HEK293 (cell line): ENCODE results near the gene TET1.

ENCODE experiments used
- CTCF ChIA-PET: fragments of 350-600 bp; formaldehyde crosslinking; extraction: SDS; loops from one replicate; lab custom pipeline; 2021; ENCODE audit warnings: antibody characterized with exemption; lab: Yijun Ruan, JAX
- POLR2A ChIA-PET: fragments of 300-600 bp; formaldehyde crosslinking; extraction: SDS; loops from one replicate; lab custom pipeline; 2020; ENCODE audit warnings: antibody characterized with exemption, inconsistent platforms; lab: Yijun Ruan, JAX
- H3K27ac ChIP-seq: fragments of 200-500 bp; sonication (Bioruptor generic); 2 replicates; pipeline ENCODE4 v1.5.1; 2014; ENCODE audit warnings: low read depth, low read length, control low read depth, inconsistent platforms; ENCODE audit errors: extremely low read depth
- H3K36me3 ChIP-seq, 2 experiments: fragments of 200-500 bp in 1 of 2; sonication (Bioruptor generic) in 1 of 2; 1 replicate in 1 of 2; 2 replicates in 1 of 2; pipeline ENCODE4 v1.5.1; 2014 to 2017; ENCODE audit warnings: inconsistent platforms in 2 of 2, low read length in 2 of 2; ENCODE audit not compliant: control insufficient read depth in 2 of 2, insufficient read depth in 1 of 2
- H3K4me1 ChIP-seq: fragments of 200-500 bp; sonication (Bioruptor generic); 2 replicates; pipeline ENCODE4 v1.5.1; 2014; ENCODE audit warnings: mild to moderate bottlenecking, low read length, inconsistent platforms; ENCODE audit not compliant: control insufficient read depth, insufficient read depth
- H3K4me3 ChIP-seq: 2 replicates; pipeline ENCODE4 v1.5.1; 2011; ENCODE audit warnings: low read depth, mild to moderate bottlenecking, control low read depth, low read length, moderate library complexity
- H3K9me3 ChIP-seq: fragments of 200-500 bp; sonication (Bioruptor generic); 2 replicates; pipeline ENCODE4 v1.5.1; 2014; ENCODE audit warnings: low read depth, low read length, inconsistent platforms; ENCODE audit not compliant: control insufficient read depth, insufficient read depth
- EGR2 ChIP-seq: fragments of 450-650 bp; formaldehyde crosslinking; IDR thresholded peaks from 2 replicates; pipeline ENCODE4 v1.5.1; 2016; ENCODE audit warnings: low read depth, missing biosample characterization, missing genetic modification characterization
- FEZF1 ChIP-seq: fragments of 450-650 bp; formaldehyde crosslinking; IDR thresholded peaks from 2 replicates; pipeline ENCODE4 v1.5.1; 2016; ENCODE audit warnings: missing biosample characterization, missing genetic modification characterization
- GLI4 ChIP-seq: fragments of 450-650 bp; formaldehyde crosslinking; IDR thresholded peaks from 2 replicates; pipeline ENCODE4 v1.5.1; 2016; ENCODE audit warnings: missing biosample characterization, missing genetic modification characterization
- OSR2 ChIP-seq: fragments of 450-650 bp; formaldehyde crosslinking; IDR thresholded peaks from 2 replicates; pipeline ENCODE4 v1.5.1; 2016; ENCODE audit warnings: missing biosample characterization, missing genetic modification characterization
- SETDB1 ChIP-seq: IDR thresholded peaks from one replicate; pipeline ENCODE4 v1.6.1; 2017; ENCODE audit warnings: mild to moderate bottlenecking, low read length, moderate library complexity, mixed read lengths; ENCODE audit not compliant: insufficient read length
- SP7 ChIP-seq: fragments of 450-650 bp; formaldehyde crosslinking; IDR thresholded peaks from 2 replicates; pipeline ENCODE4 v1.5.1; 2016; ENCODE audit warnings: missing biosample characterization, missing genetic modification characterization
- YY1 ChIP-seq: fragments of 450-650 bp; formaldehyde crosslinking; IDR thresholded peaks from 2 replicates; pipeline ENCODE4 v1.5.1; 2018; ENCODE audit warnings: missing biosample characterization, missing genetic modification characterization
- ZBTB17 ChIP-seq: fragments of 450-650 bp; formaldehyde crosslinking; IDR thresholded peaks from 2 replicates; pipeline ENCODE4 v1.5.1; 2016; ENCODE audit warnings: missing biosample characterization, missing genetic modification characterization
- ZNF133 ChIP-seq: fragments of 450-650 bp; formaldehyde crosslinking; IDR thresholded peaks from 2 replicates; pipeline ENCODE4 v1.5.1; 2016; ENCODE audit warnings: missing biosample characterization, missing genetic modification characterization
- ZNF138 ChIP-seq: fragments of 450-650 bp; formaldehyde crosslinking; IDR thresholded peaks from 2 replicates; pipeline ENCODE4 v1.5.1; 2016; ENCODE audit warnings: missing biosample characterization, missing genetic modification characterization, borderline replicate concordance
- ZNF184 ChIP-seq: fragments of 450-650 bp; IDR thresholded peaks from 2 replicates; pipeline ENCODE4 v1.5.1; 2018; ENCODE audit warnings: missing biosample characterization, mild to moderate bottlenecking, missing genetic modification characterization
- ZNF221 ChIP-seq: fragments of 450-650 bp; formaldehyde crosslinking; IDR thresholded peaks from 2 replicates; pipeline ENCODE4 v1.5.1; 2017; ENCODE audit warnings: missing biosample characterization, missing genetic modification characterization, borderline replicate concordance
- ZNF302 ChIP-seq: fragments of 450-650 bp; formaldehyde crosslinking; IDR thresholded peaks from 2 replicates; pipeline ENCODE4 v1.5.1; 2016; ENCODE audit warnings: missing biosample characterization, missing genetic modification characterization, low read depth
- ZNF394 ChIP-seq: fragments of 450-650 bp; formaldehyde crosslinking; IDR thresholded peaks from 2 replicates; pipeline ENCODE4 v1.5.1; 2016; ENCODE audit warnings: missing biosample characterization, missing genetic modification characterization, mild to moderate bottlenecking, moderate library complexity, borderline replicate concordance
- ZNF558 ChIP-seq: fragments of 450-650 bp; formaldehyde crosslinking; IDR thresholded peaks from 2 replicates; pipeline ENCODE4 v1.5.1; 2016; ENCODE audit warnings: missing biosample characterization, missing genetic modification characterization
- ZNF560 ChIP-seq: fragments of 450-650 bp; formaldehyde crosslinking; IDR thresholded peaks from 2 replicates; pipeline ENCODE4 v1.5.1; 2017; ENCODE audit warnings: missing biosample characterization, missing genetic modification characterization, borderline replicate concordance
- ZNF610 ChIP-seq: fragments of 450-650 bp; formaldehyde crosslinking; IDR thresholded peaks from 2 replicates; pipeline ENCODE4 v1.5.1; 2016; ENCODE audit warnings: missing biosample characterization, missing genetic modification characterization, borderline replicate concordance
- ZNF624 ChIP-seq: fragments of 450-650 bp; formaldehyde crosslinking; IDR thresholded peaks from 2 replicates; pipeline ENCODE4 v1.5.1; 2017; ENCODE audit warnings: missing biosample characterization, missing genetic modification characterization
- ZNF654 ChIP-seq: fragments of 450-650 bp; formaldehyde crosslinking; IDR thresholded peaks from 2 replicates; pipeline ENCODE4 v1.5.1; 2016; ENCODE audit warnings: low read depth, missing biosample characterization, missing genetic modification characterization
- ZNF792 ChIP-seq: fragments of 450-650 bp; formaldehyde crosslinking; IDR thresholded peaks from 2 replicates; pipeline ENCODE4 v1.5.1; 2016; ENCODE audit warnings: missing biosample characterization, missing genetic modification characterization
- ZNF837 ChIP-seq: fragments of 450-650 bp; formaldehyde crosslinking; IDR thresholded peaks from 2 replicates; pipeline ENCODE4 v1.5.1; 2016; ENCODE audit warnings: missing biosample characterization, missing genetic modification characterization
- ZXDB ChIP-seq: fragments of 450-650 bp; formaldehyde crosslinking; IDR thresholded peaks from 2 replicates; pipeline ENCODE4 v1.5.1; 2016; ENCODE audit warnings: missing biosample characterization, missing genetic modification characterization
- TF ChIP-seq, protein P1 (sequence below): fragments of 450-650 bp; formaldehyde crosslinking; IDR thresholded peaks from 2 replicates; pipeline ENCODE4 v1.5.1; 2016; ENCODE audit warnings: missing biosample characterization, missing genetic modification characterization, borderline replicate concordance
- TF ChIP-seq, protein P2 (sequence below): fragments of 450-650 bp; formaldehyde crosslinking; IDR thresholded peaks from 2 replicates; pipeline ENCODE4 v1.5.1; 2016; ENCODE audit warnings: missing biosample characterization, missing genetic modification characterization
- TF ChIP-seq, protein P3 (sequence below): fragments of 450-650 bp; formaldehyde crosslinking; IDR thresholded peaks from 2 replicates; pipeline ENCODE4 v1.5.1; 2016; ENCODE audit warnings: missing biosample characterization, missing genetic modification characterization, low read depth
- TF ChIP-seq, protein P4 (sequence below): fragments of 450-650 bp; formaldehyde crosslinking; IDR thresholded peaks from 2 replicates; pipeline ENCODE4 v1.5.1; 2016; ENCODE audit warnings: missing biosample characterization, missing genetic modification characterization, borderline replicate concordance

TET1 gene

DNA sequence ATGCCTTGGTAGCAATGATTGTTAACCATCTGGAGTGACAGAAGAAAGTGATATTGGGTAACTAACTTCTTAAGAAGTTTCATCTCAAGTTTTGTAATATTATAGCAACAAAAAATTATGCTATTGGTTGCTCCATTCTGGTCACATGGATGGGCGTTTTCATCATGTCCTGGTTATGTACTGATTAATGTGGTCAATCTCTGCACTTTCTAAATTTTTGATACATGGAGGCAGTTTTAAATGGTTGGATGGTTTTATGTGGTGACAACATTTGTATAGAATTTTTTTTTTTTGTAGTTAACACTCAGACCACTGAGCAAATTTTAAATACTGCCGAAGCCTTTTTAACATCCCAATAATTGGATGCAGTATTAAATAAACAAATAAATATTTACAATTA is 105.7 kb downstream of the TET1 start (continued):
- TF ChIP-seq, protein P1, sequence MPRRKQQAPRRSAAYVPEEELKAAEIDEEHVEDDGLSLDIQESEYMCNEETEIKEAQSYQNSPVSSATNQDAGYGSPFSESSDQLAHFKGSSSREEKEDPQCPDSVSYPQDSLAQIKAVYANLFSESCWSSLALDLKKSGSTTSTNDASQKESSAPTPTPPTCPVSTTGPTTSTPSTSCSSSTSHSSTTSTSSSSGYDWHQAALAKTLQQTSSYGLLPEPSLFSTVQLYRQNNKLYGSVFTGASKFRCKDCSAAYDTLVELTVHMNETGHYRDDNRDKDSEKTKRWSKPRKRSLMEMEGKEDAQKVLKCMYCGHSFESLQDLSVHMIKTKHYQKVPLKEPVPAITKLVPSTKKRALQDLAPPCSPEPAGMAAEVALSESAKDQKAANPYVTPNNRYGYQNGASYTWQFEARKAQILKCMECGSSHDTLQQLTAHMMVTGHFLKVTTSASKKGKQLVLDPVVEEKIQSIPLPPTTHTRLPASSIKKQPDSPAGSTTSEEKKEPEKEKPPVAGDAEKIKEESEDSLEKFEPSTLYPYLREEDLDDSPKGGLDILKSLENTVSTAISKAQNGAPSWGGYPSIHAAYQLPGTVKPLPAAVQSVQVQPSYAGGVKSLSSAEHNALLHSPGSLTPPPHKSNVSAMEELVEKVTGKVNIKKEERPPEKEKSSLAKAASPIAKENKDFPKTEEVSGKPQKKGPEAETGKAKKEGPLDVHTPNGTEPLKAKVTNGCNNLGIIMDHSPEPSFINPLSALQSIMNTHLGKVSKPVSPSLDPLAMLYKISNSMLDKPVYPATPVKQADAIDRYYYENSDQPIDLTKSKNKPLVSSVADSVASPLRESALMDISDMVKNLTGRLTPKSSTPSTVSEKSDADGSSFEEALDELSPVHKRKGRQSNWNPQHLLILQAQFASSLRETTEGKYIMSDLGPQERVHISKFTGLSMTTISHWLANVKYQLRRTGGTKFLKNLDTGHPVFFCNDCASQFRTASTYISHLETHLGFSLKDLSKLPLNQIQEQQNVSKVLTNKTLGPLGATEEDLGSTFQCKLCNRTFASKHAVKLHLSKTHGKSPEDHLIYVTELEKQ (tag by site-specific recombination) = no peak
- TF ChIP-seq, protein P2, sequence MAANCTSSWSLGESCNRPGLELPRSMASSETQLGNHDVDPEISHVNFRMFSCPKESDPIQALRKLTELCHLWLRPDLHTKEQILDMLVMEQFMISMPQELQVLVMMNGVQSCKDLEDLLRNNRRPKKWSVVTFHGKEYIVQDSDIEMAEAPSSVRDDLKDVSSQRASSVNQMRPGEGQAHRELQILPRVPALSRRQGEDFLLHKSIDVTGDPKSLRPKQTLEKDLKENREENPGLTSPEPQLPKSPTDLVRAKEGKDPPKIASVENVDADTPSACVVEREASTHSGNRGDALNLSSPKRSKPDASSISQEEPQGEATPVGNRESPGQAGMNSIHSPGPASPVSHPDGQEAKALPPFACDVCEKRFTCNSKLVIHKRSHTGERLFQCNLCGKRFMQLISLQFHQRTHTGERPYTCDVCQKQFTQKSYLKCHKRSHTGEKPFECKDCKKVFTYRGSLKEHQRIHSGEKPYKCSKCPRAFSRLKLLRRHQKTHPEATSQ (tag by site-specific recombination) = no peak
- TF ChIP-seq ZNF221 (tag by site-specific recombination) = no peak
- no peak for TF ChIP-seq FEZF1
- no peak for TF ChIP-seq ZNF610
- TF ChIP-seq ZNF138 = no peak
- no peak for TF ChIP-seq ZNF654 (tag by site-specific recombination)
- no peak for TF ChIP-seq SP7 (tag by site-specific recombination)
- TF ChIP-seq, protein P3, sequence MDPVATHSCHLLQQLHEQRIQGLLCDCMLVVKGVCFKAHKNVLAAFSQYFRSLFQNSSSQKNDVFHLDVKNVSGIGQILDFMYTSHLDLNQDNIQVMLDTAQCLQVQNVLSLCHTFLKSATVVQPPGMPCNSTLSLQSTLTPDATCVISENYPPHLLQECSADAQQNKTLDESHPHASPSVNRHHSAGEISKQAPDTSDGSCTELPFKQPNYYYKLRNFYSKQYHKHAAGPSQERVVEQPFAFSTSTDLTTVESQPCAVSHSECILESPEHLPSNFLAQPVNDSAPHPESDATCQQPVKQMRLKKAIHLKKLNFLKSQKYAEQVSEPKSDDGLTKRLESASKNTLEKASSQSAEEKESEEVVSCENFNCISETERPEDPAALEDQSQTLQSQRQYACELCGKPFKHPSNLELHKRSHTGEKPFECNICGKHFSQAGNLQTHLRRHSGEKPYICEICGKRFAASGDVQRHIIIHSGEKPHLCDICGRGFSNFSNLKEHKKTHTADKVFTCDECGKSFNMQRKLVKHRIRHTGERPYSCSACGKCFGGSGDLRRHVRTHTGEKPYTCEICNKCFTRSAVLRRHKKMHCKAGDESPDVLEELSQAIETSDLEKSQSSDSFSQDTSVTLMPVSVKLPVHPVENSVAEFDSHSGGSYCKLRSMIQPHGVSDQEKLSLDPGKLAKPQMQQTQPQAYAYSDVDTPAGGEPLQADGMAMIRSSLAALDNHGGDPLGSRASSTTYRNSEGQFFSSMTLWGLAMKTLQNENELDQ (tag by site-specific recombination) = no peak
- TF ChIP-seq SETDB1 = no peak
- no peak for TF ChIP-seq ZNF184 (tag by site-specific recombination)

DNA sequence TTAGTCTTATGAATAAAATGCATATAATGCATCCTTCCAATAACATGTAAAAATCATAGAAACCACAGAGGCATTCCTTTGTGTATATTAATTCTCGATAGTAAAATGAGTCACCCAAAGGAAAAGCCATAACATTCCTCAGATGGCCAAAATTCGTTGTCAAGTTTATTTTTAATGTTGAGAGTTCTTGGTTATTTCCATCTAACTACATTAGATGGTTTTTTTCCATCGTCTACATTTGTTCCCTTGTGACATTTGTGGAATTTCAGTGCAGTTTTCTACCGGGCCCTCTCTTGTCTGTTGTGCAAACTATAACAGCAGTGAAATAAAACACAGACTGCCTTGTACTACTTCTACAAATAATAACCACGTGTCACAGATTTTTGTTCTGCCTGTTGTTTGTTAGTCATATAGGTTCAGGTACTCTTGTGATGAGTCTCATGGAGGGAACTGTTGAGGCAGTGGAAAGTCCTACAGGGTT is 106.2 kb downstream of the TET1 start:
- ChIA-PET POLR2A (no interaction called here), CTCF (no interaction called here)
- Histone ChIP-seq H3K4me1 (no peaks in the 10 kb centered on the region), H3K27ac (no peak overlapping the region), H3K9me3 (no peaks in the 10 kb centered on the region), H3K36me3 (peaks cover 0 to 15% of the 10 kb centered on the region in 2 experiments), H3K4me3 (no peak overlapping the region)
- TF ChIP-seq ZNF394 (tag by site-specific recombination) = no peak
- TF ChIP-seq ZNF624 (tag by site-specific recombination) = no peak
- TF ChIP-seq OSR2 (tag by site-specific recombination) = no peak
- no peak for TF ChIP-seq ZBTB17
- TF ChIP-seq ZNF837 = no peak
- no peak for TF ChIP-seq ZNF133 (tag by site-specific recombination)
- TF ChIP-seq ZNF560 (tag by site-specific recombination) = no peak
- TF ChIP-seq YY1 (tag by site-specific recombination) = no peak
- TF ChIP-seq, protein P4, sequence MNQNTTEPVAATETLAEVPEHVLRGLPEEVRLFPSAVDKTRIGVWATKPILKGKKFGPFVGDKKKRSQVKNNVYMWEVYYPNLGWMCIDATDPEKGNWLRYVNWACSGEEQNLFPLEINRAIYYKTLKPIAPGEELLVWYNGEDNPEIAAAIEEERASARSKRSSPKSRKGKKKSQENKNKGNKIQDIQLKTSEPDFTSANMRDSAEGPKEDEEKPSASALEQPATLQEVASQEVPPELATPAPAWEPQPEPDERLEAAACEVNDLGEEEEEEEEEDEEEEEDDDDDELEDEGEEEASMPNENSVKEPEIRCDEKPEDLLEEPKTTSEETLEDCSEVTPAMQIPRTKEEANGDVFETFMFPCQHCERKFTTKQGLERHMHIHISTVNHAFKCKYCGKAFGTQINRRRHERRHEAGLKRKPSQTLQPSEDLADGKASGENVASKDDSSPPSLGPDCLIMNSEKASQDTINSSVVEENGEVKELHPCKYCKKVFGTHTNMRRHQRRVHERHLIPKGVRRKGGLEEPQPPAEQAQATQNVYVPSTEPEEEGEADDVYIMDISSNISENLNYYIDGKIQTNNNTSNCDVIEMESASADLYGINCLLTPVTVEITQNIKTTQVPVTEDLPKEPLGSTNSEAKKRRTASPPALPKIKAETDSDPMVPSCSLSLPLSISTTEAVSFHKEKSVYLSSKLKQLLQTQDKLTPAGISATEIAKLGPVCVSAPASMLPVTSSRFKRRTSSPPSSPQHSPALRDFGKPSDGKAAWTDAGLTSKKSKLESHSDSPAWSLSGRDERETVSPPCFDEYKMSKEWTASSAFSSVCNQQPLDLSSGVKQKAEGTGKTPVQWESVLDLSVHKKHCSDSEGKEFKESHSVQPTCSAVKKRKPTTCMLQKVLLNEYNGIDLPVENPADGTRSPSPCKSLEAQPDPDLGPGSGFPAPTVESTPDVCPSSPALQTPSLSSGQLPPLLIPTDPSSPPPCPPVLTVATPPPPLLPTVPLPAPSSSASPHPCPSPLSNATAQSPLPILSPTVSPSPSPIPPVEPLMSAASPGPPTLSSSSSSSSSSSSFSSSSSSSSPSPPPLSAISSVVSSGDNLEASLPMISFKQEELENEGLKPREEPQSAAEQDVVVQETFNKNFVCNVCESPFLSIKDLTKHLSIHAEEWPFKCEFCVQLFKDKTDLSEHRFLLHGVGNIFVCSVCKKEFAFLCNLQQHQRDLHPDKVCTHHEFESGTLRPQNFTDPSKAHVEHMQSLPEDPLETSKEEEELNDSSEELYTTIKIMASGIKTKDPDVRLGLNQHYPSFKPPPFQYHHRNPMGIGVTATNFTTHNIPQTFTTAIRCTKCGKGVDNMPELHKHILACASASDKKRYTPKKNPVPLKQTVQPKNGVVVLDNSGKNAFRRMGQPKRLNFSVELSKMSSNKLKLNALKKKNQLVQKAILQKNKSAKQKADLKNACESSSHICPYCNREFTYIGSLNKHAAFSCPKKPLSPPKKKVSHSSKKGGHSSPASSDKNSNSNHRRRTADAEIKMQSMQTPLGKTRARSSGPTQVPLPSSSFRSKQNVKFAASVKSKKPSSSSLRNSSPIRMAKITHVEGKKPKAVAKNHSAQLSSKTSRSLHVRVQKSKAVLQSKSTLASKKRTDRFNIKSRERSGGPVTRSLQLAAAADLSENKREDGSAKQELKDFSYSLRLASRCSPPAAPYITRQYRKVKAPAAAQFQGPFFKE = no peak
- no peak for TF ChIP-seq ZNF792 (tag by site-specific recombination)
- no peak for TF ChIP-seq EGR2 (tag by site-specific recombination)
- TF ChIP-seq ZNF302 (tag by site-specific recombination) = no peak
- no peak for TF ChIP-seq ZNF558 (tag by site-specific recombination)
- TF ChIP-seq GLI4 (tag by site-specific recombination) = no peak
- no peak for TF ChIP-seq ZXDB (tag by site-specific recombination)
